HepG2 (cell line): ENCODE data around the gene KIAA0232. TPM values are rescaled to one million over a fixed set of nuclear protein-coding genes. Genes with fewer than 3 reads are reported as not detected.

ENCODE experiments used
- FOXJ3 ChIP-seq: sonication (generic); formaldehyde crosslinking; IDR thresholded peaks from 2 replicates; pipeline ENCODE4 v1.4.0; 2020; ENCODE audit warnings: missing genetic modification reagents, mild to moderate bottlenecking, borderline replicate concordance
- FOXO1 ChIP-seq: sonication (generic); formaldehyde crosslinking; IDR thresholded peaks from 2 replicates; pipeline ENCODE4 v1.4.0; 2020; ENCODE audit warnings: missing genetic modification reagents
- KLF12 ChIP-seq: sonication (generic); formaldehyde crosslinking; IDR thresholded peaks from 2 replicates; pipeline ENCODE4 v1.4.0; 2020; ENCODE audit warnings: missing genetic modification reagents, borderline replicate concordance
- PCBP2 ChIP-seq: fragments of 200-400 bp; formaldehyde crosslinking; optimal IDR thresholded peaks from 2 replicates; pipeline ENCODE3; 2018; ENCODE audit warnings: low read length, low read depth; ENCODE audit not compliant: poor library complexity, severe bottlenecking
- PRPF4 ChIP-seq: fragments of 200-400 bp; formaldehyde crosslinking; IDR thresholded peaks from 2 replicates; pipeline ENCODE4 v1.6.1; 2016; ENCODE audit warnings: low read length, low read depth; ENCODE audit not compliant: poor library complexity, severe bottlenecking
- TGIF2 ChIP-seq: IDR thresholded peaks from 2 replicates; pipeline ENCODE4 v1.6.1; 2016; ENCODE audit warnings: control low read depth, missing compliant biosample characterization
- YY1 ChIP-seq: IDR thresholded peaks from 2 replicates; pipeline ENCODE4 v1.6.1; 2011; ENCODE audit warnings: low read length, low read depth, moderate library complexity, mild to moderate bottlenecking; ENCODE audit not compliant: insufficient read depth, insufficient replicate concordance
- ZBTB25 ChIP-seq: IDR thresholded peaks from 2 replicates; pipeline ENCODE4 v1.6.1; 2018; ENCODE audit warnings: missing genetic modification reagents
- ZHX2 ChIP-seq, 2 experiments: sonication (generic) in 1 of 2; formaldehyde crosslinking in 1 of 2; IDR thresholded peaks; 2 replicates each; pipeline versions ENCODE4 v1.6.1 to v1.9.0; 2014 to 2022; ENCODE audit warnings: antibody characterized with exemption in 1 of 2, borderline replicate concordance in 1 of 2, inconsistent platforms in 1 of 2, low read depth in 1 of 2, missing genetic modification reagents in 1 of 2
- ZNF142 ChIP-seq: sonication (generic); formaldehyde crosslinking; IDR thresholded peaks from 2 replicates; pipeline ENCODE4 v1.4.0; 2020; ENCODE audit warnings: missing genetic modification reagents
- ZNF296 ChIP-seq: sonication (generic); formaldehyde crosslinking; conservative IDR thresholded peaks from 2 replicates; pipeline ENCODE4 v1.5.0; 2020; ENCODE audit warnings: mild to moderate bottlenecking, missing genetic modification reagents
- ZNF367 ChIP-seq: sonication (generic); formaldehyde crosslinking; IDR thresholded peaks from 2 replicates; pipeline ENCODE4 v1.4.0; 2020; ENCODE audit warnings: missing genetic modification reagents, borderline replicate concordance
- polyA plus RNA-seq, 8 experiments: library from polyadenylated mRNA; depleted of rRNA in 3 of 8; stranded (reverse) in 7 of 8; unstranded in 1 of 8; fragments of >200 nt; fragmentation: Illumina TruSeq in 4 of 8; extraction: Trizol in 4 of 8; gene quantifications; 2 replicates each; pipeline versions ENCODE4 v1.2.1 to v1.2.3, GENCODE V29; 2011 to 2016; ENCODE audit warnings: low read depth in 4 of 8, missing spikeins in 1 of 8, mixed read lengths in 1 of 8; ENCODE audit not compliant: insufficient read depth in 1 of 8
- total RNA-seq, 5 experiments: library from RNA; depleted of rRNA; stranded (reverse); fragments of >200 nt; fragmentation: Illumina TruSeq; extraction: Trizol; gene quantifications; 2 replicates each; pipeline ENCODE4 v1.2.3, GENCODE V29; 2016; ENCODE audit warnings: low read depth in 1 of 5
- TF ChIP-seq, protein P1 (sequence below): sonication (generic); formaldehyde crosslinking; IDR thresholded peaks from 2 replicates; pipeline ENCODE4 v1.5.0; 2020; ENCODE audit warnings: missing genetic modification reagents

The KIAA0232 gene
- total and polyA plus RNA-seq, 2 of the 13 experiments (the other 11 are each of a cell fraction or from before 2014, with no cell fraction given): 7.8 to 17.1 TPM

DNA sequence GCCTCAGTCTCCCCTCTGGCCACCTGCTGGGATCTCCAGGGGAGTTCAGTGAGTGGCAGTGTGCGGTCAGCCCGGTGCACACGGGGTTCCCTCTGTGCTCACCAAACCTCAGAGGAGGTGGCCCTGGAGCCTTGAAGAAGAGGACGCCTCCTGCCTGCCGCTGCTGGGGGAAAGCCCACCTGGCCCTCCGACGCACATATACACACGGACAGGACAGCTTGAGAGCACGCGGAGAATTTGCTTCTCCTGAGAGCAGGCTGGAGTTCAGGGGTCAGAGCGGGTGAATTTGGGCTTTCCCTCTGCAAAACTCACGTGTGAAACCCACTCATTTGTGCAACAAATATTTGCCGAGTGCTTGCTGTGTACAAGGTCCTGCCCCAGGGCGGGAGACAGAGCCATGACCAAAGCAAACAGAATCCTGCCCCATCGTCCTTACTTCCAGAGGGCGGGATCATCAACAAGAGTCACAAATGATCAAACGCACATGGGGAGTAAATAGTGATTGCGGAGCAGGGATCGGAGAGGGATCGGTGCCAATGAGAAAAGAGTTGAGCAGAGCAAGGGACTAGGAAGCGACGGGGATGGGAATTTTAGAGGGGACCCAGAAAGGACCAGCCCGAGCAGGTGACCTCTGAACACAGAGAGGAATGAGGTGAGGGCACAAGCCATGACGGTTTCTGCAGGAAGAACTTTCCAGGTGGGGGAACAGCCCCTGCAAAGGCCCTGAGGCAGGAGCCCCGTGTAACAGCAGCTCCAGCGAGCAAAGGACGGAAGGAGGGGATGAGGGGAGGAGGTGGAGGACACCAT lies 49.0 kb upstream of the KIAA0232 start (continued):
- TF ChIP-seq ZBTB25 (CRISPR knock-in tag) (peak; percentile 79), TGIF2 (CRISPR knock-in tag) (peak; percentile 35; the same call in 1 of the 2 replicates), PCBP2 (no peak), FOXO1 (CRISPR knock-in tag) (peak; percentile 87), KLF12 (CRISPR knock-in tag) (peak; percentile 53; the same call in 1 of the 2 replicates), ZNF142 (CRISPR knock-in tag) (no peak), YY1 (peak; percentile 28), ZNF367 (CRISPR knock-in tag) (no peak), ZHX2 (IDR thresholded peaks at IDR 0.05; ENCODE audit: low read depth) (no peak), ZHX2 (CRISPR knock-in tag; IDR thresholded peaks at IDR 0.05; ENCODE audit: borderline replicate concordance) (no peak), PRPF4 (no peak), ZNF296 (CRISPR knock-in tag) (peak; percentile 96), FOXJ3 (CRISPR knock-in tag) (peak; percentile 89)
- TF ChIP-seq, protein P1, sequence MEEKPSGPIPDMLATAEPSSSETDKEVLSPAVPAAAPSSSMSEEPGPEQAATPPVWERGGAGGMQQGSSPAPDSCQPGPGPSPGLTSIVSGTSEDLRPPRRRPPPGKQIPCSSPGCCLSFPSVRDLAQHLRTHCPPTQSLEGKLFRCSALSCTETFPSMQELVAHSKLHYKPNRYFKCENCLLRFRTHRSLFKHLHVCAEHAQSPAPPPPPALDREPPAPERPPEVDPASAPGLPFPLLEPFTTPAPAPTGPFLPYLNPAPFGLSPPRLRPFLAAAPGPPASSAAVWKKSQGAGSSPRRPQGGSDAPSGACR (CRISPR knock-in tag): peak; percentile 87
